WI38 (cell line): ENCODE results near the gene AHI1.

ENCODE experiments used
- H3K4me3 ChIP-seq: 2 replicates; pipeline ENCODE4 v1.5.1; 2011; ENCODE audit warnings: low read depth, mild to moderate bottlenecking, control low read depth, low read length
- TF ChIP-seq, protein P1 (sequence below): IDR thresholded peaks from 2 replicates; pipeline ENCODE4 v1.5.1; 2012; ENCODE audit warnings: low read depth, mild to moderate bottlenecking, control low read depth, low read length

The AHI1 gene

GRCh38 chr6:135267085-135267484 lies 230.5 kb downstream of the AHI1 start:
- H3K4me3 ChIP-seq, result no peak overlapping the region
- TF ChIP-seq, protein P1, sequence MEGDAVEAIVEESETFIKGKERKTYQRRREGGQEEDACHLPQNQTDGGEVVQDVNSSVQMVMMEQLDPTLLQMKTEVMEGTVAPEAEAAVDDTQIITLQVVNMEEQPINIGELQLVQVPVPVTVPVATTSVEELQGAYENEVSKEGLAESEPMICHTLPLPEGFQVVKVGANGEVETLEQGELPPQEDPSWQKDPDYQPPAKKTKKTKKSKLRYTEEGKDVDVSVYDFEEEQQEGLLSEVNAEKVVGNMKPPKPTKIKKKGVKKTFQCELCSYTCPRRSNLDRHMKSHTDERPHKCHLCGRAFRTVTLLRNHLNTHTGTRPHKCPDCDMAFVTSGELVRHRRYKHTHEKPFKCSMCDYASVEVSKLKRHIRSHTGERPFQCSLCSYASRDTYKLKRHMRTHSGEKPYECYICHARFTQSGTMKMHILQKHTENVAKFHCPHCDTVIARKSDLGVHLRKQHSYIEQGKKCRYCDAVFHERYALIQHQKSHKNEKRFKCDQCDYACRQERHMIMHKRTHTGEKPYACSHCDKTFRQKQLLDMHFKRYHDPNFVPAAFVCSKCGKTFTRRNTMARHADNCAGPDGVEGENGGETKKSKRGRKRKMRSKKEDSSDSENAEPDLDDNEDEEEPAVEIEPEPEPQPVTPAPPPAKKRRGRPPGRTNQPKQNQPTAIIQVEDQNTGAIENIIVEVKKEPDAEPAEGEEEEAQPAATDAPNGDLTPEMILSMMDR, result no peak

GRCh38 chr6:135266675-135267074 lies 230.9 kb downstream of the AHI1 start:
- TF ChIP-seq, protein P1, result no peak
- no peak overlapping the region for H3K4me3 ChIP-seq

DNA sequence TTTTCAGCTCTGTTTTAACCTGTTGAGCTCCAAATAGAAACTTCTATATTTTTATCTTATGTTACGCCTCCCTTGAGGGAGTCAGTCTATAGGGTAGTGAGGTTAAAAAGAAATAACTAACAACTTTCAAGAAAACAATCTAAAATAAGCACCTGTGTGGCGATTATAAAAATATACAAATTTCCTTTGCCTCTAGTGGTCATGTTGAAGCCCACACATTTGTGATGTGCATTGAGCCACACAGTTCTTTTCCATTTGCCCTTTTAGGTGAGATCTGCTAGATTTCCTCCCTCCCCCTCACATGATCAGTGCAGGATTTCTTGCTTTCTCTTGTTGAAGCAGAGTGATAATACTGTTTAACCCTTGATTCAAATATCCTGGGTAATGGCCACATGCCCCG lies 232.3 kb downstream of the AHI1 start:
- H3K4me3 ChIP-seq, result no peak overlapping the region
- TF ChIP-seq, protein P1, result no peak

DNA sequence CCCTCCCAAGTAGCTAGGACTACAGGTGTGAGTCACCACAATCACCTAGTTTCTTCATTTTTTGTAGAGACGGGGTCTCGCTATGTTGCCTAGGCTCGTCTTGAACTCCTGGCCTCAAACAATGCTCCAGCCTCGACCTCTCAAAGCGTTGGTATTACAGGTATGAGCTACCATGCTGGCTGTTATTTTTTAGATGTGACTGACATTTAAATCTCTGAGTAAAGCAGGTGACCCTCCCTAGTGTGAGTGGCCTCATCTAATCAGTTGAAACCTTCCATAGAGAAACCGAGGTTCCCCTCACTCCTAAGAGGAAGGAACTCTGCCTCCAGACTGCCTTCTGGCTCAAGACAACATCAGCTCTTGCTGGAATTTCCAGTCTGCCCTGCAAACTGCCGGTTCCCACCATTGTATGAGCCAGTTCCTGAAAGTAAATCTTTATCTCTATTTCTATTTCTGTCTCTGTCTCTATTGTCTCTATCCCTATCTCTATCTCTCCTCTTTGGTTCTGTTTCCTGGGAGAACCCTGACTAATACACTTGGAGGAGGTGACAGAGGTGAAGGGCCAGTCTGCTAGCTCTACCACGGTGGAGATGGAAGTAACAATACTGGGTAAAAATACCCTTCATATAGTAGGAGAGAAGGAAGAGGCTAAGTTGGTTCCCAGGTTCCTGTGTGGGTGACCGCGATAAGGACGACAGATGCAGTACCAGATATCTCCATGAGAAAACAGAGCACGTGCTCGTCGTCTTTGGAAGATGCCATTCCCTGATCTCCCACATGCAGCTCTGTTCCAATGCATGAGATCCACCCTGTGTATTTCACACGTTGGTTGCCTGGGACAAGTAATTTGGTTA lies 235.4 kb downstream of the AHI1 start:
- no peak overlapping the region for H3K4me3 ChIP-seq
- TF ChIP-seq, protein P1, result no peak

DNA sequence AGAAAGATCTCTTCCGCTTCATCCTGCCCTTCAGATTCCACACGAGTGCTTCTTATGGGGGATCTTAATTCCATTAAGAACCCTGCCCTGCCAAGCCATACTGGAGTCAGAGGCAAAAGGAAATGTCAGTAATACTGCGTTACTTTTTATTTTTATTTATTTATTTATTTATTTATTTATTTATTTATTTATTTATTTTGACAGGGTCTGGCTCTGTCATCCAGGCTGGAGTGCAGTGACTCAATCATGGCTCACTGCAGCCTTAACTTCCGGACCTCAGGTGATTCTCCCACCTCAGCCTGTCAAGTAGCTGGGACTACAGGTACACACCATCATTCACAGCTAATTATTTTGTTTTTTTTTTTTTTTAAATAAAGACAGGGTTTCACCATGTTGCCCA lies 236.9 kb downstream of the AHI1 start:
- no peak overlapping the region for H3K4me3 ChIP-seq
- TF ChIP-seq, protein P1, result no peak

DNA sequence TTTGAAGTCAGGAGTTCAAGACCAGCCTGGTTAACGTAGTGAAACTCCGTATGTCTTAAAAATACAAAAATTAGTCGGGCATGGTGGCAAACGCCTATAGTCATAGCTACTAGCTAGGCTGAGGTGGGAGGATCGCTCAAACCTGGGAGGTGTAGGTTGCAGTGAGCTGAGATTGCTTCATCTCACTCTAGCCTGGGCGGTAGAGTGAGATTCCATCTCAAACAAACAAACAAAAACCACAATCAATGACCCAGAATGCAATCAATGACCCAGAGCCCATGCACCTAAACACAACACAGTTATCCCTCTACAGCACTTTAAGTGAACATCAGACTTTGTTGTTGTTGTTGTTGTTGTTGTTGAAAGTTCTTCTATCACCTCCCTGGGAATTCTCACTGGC lies 238.6 kb downstream of the AHI1 start:
- TF ChIP-seq, protein P1, result no peak

DNA sequence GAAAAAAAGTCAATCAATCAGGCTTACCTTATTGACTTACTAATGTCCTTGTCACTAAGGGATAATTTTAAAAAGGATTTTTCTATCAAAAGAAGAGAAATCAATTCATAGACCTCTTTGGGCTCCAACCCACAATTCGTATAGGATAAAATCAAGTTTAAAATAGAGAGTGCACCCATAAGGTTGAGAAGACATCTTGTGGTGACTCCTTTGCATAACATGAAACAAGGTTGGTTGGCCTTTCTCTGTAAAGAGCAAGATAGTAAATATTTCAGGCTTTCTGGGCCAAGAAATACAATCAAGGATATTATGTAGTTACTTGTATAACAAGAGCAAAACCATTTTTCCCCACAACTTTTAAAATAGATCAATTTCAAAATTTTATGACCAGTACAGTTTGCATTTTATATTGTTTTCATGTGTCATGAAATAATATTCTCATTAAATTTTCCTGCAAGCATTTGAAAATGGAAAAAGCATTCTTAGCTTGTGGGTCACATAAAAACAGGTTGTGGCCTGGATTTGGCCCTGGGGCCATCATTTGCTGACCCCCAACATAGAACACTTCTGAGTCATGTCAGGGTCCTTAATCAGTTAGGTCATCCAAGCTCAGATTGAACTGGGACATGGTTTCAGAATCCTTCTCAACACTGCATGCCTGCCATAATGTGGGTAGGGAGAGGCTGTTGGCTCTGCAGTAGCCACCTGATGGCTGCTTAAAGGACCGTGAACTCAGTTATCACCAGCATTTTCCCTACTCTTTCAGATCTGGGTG lies 239.7 kb downstream of the AHI1 start:
- TF ChIP-seq, protein P1, result no peak
- H3K4me3 ChIP-seq, result no peak overlapping the region

More for the DNA sequence above, 238.6 kb downstream of the AHI1 start:
- no peak overlapping the region for H3K4me3 ChIP-seq
